PFSK-1 (cell line): ENCODE results near the gene TRAM1L1.

Source experiments
- POLR2AphosphoS5 ChIP-seq: IDR thresholded peaks from 2 replicates; pipeline ENCODE4 v1.6.1; 2012; ENCODE audit warnings: low read depth, mild to moderate bottlenecking, control low read depth, low read length, moderate library complexity
- TAF1 ChIP-seq: IDR thresholded peaks from 2 replicates; pipeline ENCODE4 v1.6.1; 2012; ENCODE audit warnings: low read length, control low read depth, borderline replicate concordance; ENCODE audit not compliant: insufficient read depth

GRCh38 chr4:117134386-117134785, 49.0 kb upstream of the TRAM1L1 start:
- TF ChIP-seq POLR2AphosphoS5, result no peak
- no peak for TF ChIP-seq TAF1
